HCT116 (cell line): ENCODE measurements around the gene BST1.

Experiments used
- POLR2A ChIP-seq: IDR thresholded peaks from 2 replicates; pipeline ENCODE4 v1.7.0; 2011; ENCODE audit warnings: borderline replicate concordance; ENCODE audit not compliant: insufficient read depth, insufficient read length; ENCODE audit errors: extremely low read depth
- POLR2AphosphoS5 ChIP-seq: IDR thresholded peaks from 2 replicates; pipeline ENCODE4 v1.6.1; 2011; ENCODE audit warnings: mild to moderate bottlenecking, low read depth, low read length, moderate library complexity
- RAD21 ChIP-seq: IDR thresholded peaks from 2 replicates; pipeline ENCODE4 v1.6.1; 2012; ENCODE audit warnings: low read depth, mild to moderate bottlenecking

GRCh38 chr4:15766821-15767220, 64.0 kb downstream of the BST1 start:
- TF ChIP-seq RAD21 = no peak
- TF ChIP-seq POLR2AphosphoS5 = no peak
- no peak for TF ChIP-seq POLR2A
